Ovary (tissue), 9 donors: ENCODE measurements around the gene PRDM15. TPM values are rescaled to one million over a fixed set of nuclear protein-coding genes. Genes with fewer than 3 reads are reported as not detected.
A peak's percentile ranks its signal among the peaks of the same experiment; 100 is the strongest.

Source experiments
- DNase-seq, 5 donors: peaks; one replicate each; pipeline ENCODE4 v3.0.0-alpha.2; 2019 to 2020
- H3K27ac ChIP-seq, 2 donors: fragments of 200-600 bp; one replicate each; pipeline versions ENCODE4 v1.5.1 to v1.8.0; 2019 to 2022
- H3K27me3 ChIP-seq: fragments of 200-600 bp; one replicate; pipeline ENCODE4 v1.8.0; 2022
- H3K36me3 ChIP-seq: fragments of 200-600 bp; sonication (generic); one replicate; pipeline ENCODE4 v1.5.1; 2019
- H3K4me1 ChIP-seq: one replicate; pipeline ENCODE4 v1.8.1; 2013; ENCODE audit warnings: mild to moderate bottlenecking, moderate library complexity; ENCODE audit not compliant: insufficient read depth
- H3K4me3 ChIP-seq: fragments of 200-600 bp; sonication (generic); one replicate; pipeline ENCODE4 v1.5.1; 2017
- H3K9me3 ChIP-seq, 2 donors: fragments of 200-600 bp in 1 of 2; sonication (generic) in 1 of 2; one replicate each; pipeline versions ENCODE4 v1.5.1 to v1.8.1; 2013 to 2019; ENCODE audit warnings: mild to moderate bottlenecking in 1 of 2, moderate library complexity in 1 of 2
- EP300 ChIP-seq: sonication (generic); formaldehyde crosslinking; IDR thresholded peaks from one replicate; pipeline ENCODE4 v1.6.1; 2017; ENCODE audit warnings: antibody characterized with exemption
- POLR2A ChIP-seq: fragments of 450-650 bp; IDR thresholded peaks from one replicate; pipeline ENCODE4 v1.6.1; 2017; ENCODE audit warnings: antibody characterized with exemption, mild to moderate bottlenecking, moderate library complexity
- WGBS, 3 donors: extraction: QIAGEN DNeasy Blood & Tissue Kit in 1 of 3; methylation state at CpG; one replicate each; pipeline versions ENCODE4 v1.1.5 to v1.1.7; 2013 to 2017; 5-methylcytosine and 5-hydroxymethylcytosine counted together
- intact Hi-C, 4 donors: fragments of 100-400 bp; cut with DNase I; formaldehyde crosslinking; loops; one replicate each; pipeline versions ENCODE4 v1.11.0 to v1.15.1; 2022 to 2023
- polyA plus RNA-seq, 2 donors: library from polyadenylated mRNA; stranded (reverse); fragments of 200-250 nt in 1 of 2; fragments of 350-450 nt in 1 of 2; fragmentation: Illumina TruSeq in 1 of 2; extraction: RNeasy Lipid Tissue Mini Kit (QIAGEN cat#74804) in 1 of 2; gene quantifications; one replicate each; pipeline ENCODE4 v1.2.3, GENCODE V29; 2013 to 2014
- total RNA-seq, 7 donors: library from RNA; depleted of rRNA in 2 of 7; stranded (reverse); fragments of >200 nt in 2 of 7; fragmentation: NEBNext Ultra II Directional in 3 of 7; extraction: Animal tissue kit (Norgen Biotek cat#: 25700) in 3 of 7; gene quantifications; one replicate each; pipeline versions ENCODE4 v1.1.0 to v1.2.4, GENCODE V29; 2016 to 2023
- TF ChIP-seq, protein P1 (sequence below), 3 donors: fragments of 450-650 bp in 2 of 3; fragments of 200-600 bp in 1 of 3; IDR thresholded peaks; one replicate each; pipeline versions ENCODE4 v1.5.1 to v1.8.0; 2016 to 2022; ENCODE audit warnings: antibody characterized with exemption in 3 of 3, mild to moderate bottlenecking in 1 of 3
- donor health status: DM: no; HTN: no; CAD: no; lungs with moderate emphysema.
- donor health status: DM: no; HTN: no; CAD: no.
- donor health status: Bipolar disorder and iron deficiency.
- donor health status: DM: yes; HTN: yes; CAD: no.
- donor health status: DM: no; HTN: no; CAD: no.
- donor health status: DM: yes; HTN: yes; CAD: no.

Gene PRDM15
- total and polyA plus RNA-seq, 9 donors, result 2.0 to 10.9 (median 5.9) TPM

DNA sequence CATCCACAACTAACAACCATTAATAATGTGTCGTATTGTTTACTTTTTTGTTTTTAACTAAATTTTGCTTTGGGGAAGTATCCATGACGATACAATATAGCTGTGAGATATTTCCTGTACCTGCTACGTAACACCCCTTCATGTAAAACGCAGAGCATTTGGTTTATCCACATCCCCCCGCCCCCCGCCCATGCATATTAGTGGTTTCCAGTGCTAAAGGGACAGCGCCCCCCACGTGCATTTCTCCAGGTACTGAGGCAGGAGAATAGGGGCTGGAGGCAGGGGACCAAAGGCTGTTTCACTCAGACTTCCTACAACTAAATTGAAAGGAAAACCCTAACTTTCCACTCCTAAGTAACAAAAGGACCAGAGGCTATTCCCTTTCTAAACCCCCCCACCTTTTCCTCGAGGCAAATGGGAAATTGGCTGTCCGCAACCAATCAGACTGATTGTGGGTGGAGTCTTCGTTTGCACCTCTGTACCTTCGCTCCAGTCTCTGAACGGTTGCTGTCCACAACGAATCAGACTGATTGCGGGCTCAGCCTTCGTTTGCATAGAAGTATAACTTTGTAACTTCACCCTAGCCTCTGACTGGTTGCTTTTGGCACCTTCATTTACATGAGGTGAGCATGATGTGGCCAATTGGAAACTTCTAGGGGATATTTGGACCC is 100.1 kb downstream of the PRDM15 start:
- no peak for DNase-seq
- intact Hi-C loops, result loop anchor here (2.0 to 10.0 kb wide), 6 partner anchors 157 to 494 kb away; no protein-coding TSS in a partner anchor
- Histone ChIP-seq H3K4me1 (no peaks in the 10 kb centered on the region), H3K36me3 (no peaks in the 10 kb centered on the region), H3K27me3 (no peaks in the 10 kb centered on the region), H3K9me3 (no peaks in the 10 kb centered on the region), H3K4me3 (no peak overlapping the region), H3K27ac (no peak overlapping the region)
- 9 to 14% (median 10%) methylated on average over 16 of the region's 16 CpGs for WGBS, 3 donors
- TF ChIP-seq EP300, result no peak
- TF ChIP-seq, protein P1, sequence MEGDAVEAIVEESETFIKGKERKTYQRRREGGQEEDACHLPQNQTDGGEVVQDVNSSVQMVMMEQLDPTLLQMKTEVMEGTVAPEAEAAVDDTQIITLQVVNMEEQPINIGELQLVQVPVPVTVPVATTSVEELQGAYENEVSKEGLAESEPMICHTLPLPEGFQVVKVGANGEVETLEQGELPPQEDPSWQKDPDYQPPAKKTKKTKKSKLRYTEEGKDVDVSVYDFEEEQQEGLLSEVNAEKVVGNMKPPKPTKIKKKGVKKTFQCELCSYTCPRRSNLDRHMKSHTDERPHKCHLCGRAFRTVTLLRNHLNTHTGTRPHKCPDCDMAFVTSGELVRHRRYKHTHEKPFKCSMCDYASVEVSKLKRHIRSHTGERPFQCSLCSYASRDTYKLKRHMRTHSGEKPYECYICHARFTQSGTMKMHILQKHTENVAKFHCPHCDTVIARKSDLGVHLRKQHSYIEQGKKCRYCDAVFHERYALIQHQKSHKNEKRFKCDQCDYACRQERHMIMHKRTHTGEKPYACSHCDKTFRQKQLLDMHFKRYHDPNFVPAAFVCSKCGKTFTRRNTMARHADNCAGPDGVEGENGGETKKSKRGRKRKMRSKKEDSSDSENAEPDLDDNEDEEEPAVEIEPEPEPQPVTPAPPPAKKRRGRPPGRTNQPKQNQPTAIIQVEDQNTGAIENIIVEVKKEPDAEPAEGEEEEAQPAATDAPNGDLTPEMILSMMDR (IDR thresholded peaks at IDR 0.05), result no peak
- TF ChIP-seq POLR2A, result no peak

DNA sequence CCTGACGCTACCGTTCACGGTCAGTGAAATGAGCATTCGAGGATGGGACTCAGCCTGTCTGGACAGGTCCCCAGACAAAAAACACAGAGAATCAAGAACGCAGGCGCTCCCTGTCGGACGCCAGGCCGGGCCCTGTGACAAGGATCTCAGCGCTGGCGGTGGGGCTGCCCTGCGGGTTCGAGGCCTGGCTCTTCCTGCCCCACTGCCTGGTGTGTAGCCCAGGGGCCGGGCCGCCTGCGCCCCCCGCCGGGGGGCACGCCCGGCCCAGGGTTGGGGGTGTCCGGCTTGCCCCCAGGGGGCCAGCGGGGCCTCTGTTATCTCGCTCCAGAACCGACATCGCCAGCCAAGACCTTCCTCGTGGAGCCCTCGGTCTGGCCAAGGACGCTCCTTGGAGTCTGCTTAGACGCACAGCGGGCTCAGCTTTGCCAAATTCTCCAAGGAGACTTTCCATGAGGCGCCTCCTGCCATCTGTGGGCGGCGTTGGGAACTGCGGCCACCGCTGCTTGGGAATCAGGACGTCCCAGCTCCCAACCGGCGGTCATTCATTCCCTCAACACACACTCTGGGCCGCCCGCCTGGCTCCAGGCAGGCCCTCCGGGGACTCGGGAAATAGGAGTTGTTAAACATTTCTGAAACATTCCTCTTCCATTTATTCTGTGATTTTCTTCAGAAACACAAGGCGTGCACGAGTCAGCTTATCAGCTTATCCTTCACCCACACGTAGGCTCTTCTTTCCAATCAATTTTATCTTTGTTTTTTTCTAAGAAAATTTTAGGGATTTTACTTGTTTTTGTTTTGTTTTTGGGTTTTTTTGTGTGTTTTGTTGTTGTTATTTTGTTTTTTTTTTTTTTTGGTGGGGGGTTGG is 101.0 kb downstream of the PRDM15 start:
- H3K27ac ChIP-seq, result no peak overlapping the region
- H3K36me3 ChIP-seq, result no peaks in the 10 kb centered on the region
- H3K27me3 ChIP-seq, result no peaks in the 10 kb centered on the region
- peak; percentile 83 to 88 (median 83) for DNase-seq
- H3K9me3 ChIP-seq, result no peaks in the 10 kb centered on the region
- 9 to 15% (median 13%) methylated on average over 34 to 45 of the region's 45 CpGs for WGBS, 3 donors
- intact Hi-C loops, result loop anchor here (2.0 to 10.0 kb wide), 6 partner anchors 156 to 493 kb away; no protein-coding TSS in a partner anchor
- H3K4me3 ChIP-seq, result no peak overlapping the region
- H3K4me1 ChIP-seq, result no peaks in the 10 kb centered on the region
- TF ChIP-seq, protein P1 (IDR thresholded peaks at IDR 0.05), result peak; percentile 65 to 84 (median 75)
- TF ChIP-seq POLR2A, result no peak

DNA sequence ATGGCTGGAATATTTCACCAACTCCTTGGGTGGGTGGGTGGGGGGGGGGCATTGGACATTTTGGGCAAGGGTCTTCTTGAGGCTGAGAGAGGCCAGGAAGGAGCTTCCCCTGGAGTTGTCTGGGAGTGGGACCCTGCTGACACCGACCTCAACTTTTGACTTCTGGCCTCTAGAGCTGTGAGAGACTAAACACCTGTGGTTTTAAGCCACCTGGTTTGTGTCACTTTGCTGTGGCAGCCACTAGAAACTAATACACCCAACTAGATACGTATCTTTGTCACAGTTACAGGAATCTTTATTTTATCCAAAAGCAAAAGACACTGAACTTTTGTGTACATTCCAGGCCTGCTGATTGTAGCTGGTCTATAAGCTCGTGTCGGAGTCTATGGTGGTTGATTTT is 102.4 kb downstream of the PRDM15 start:
- intact Hi-C loops, result loop anchor here (5.0 to 10.0 kb wide), 5 partner anchors 154 to 492 kb away; no protein-coding TSS in a partner anchor
- no peak for DNase-seq
- no peaks in the 10 kb centered on the region for H3K36me3 ChIP-seq
- 82 to 89% (median 89%) methylated on average over 4 of the region's 4 CpGs for WGBS, 3 donors
- no peak overlapping the region for H3K4me3 ChIP-seq
- no peak overlapping the region for H3K27ac ChIP-seq
- TF ChIP-seq POLR2A, result no peak
- TF ChIP-seq, protein P1 (IDR thresholded peaks at IDR 0.05), result no peak
- TF ChIP-seq EP300, result no peak
- no peaks in the 10 kb centered on the region for H3K4me1 ChIP-seq
- no peaks in the 10 kb centered on the region for H3K9me3 ChIP-seq
- no peaks in the 10 kb centered on the region for H3K27me3 ChIP-seq

DNA sequence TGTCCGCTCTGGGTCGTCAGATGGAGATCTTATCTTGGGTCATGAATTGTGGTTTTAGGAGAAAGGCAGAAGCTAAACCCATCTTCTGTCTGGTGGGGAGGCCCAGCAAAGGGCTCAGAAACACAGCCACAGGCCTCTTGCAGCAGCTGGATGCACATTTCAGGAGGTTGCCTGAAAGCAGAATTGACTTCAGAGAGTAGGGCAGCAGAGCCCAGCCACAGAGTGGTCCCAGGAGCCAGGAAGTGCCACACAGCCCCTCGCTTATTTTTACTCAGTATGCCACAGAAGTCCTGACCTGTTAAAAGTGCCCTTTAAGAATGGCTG is 104.0 kb downstream of the PRDM15 start:
- Histone ChIP-seq H3K4me3 (no peak overlapping the region), H3K27me3 (no peaks in the 10 kb centered on the region), H3K36me3 (no peaks in the 10 kb centered on the region), H3K4me1 (no peaks in the 10 kb centered on the region), H3K27ac (no peak overlapping the region), H3K9me3 (no peaks in the 10 kb centered on the region)
- intact Hi-C loops, result loop anchor here (5.0 to 10.0 kb wide), 5 partner anchors 153 to 490 kb away; no protein-coding TSS in a partner anchor
- WGBS, 3 donors, result 50 to 63% (median 54%) methylated on average over 3 of the region's 3 CpGs
- TF ChIP-seq EP300 (no peak), POLR2A (no peak)
- TF ChIP-seq, protein P1 (IDR thresholded peaks at IDR 0.05), result no peak
- no peak for DNase-seq
